Skeletal muscle tissue (tissue), 4 donors: ENCODE results near the gene SLC25A44. TPM values are rescaled to one million over a fixed set of nuclear protein-coding genes. Genes with fewer than 3 reads are reported as not detected.

Experiments used
- H3K27ac ChIP-seq: one replicate; pipeline ENCODE4 v1.7.0; 2013; ENCODE audit warnings: mild to moderate bottlenecking, low read depth, low read length, inconsistent platforms
- H3K27me3 ChIP-seq, 3 donors: one replicate each; pipeline ENCODE4 v1.7.0; 2013; ENCODE audit warnings: low read length in 3 of 3; ENCODE audit not compliant: control insufficient read depth in 3 of 3, insufficient read depth in 3 of 3
- H3K36me3 ChIP-seq, 3 donors: one replicate each; pipeline ENCODE4 v1.7.0; 2013; ENCODE audit warnings: low read length in 3 of 3; ENCODE audit not compliant: control insufficient read depth in 3 of 3, insufficient read depth in 3 of 3
- H3K4me1 ChIP-seq, 3 donors: one replicate each; pipeline ENCODE4 v1.7.0; 2013; ENCODE audit warnings: low read length in 3 of 3, mild to moderate bottlenecking in 3 of 3; ENCODE audit not compliant: control insufficient read depth in 3 of 3, insufficient read depth in 3 of 3
- H3K4me3 ChIP-seq, 3 donors: one replicate each; pipeline ENCODE4 v1.7.0; 2013; ENCODE audit warnings: low read length in 3 of 3
- H3K9ac ChIP-seq, 3 donors: one replicate each; pipeline ENCODE4 v1.7.0; 2013; ENCODE audit warnings: low read length in 3 of 3, mild to moderate bottlenecking in 3 of 3, moderate library complexity in 2 of 3, low read depth in 1 of 3
- H3K9me3 ChIP-seq, 3 donors: one replicate each; pipeline ENCODE4 v1.7.0; 2013; ENCODE audit warnings: low read length in 3 of 3; ENCODE audit not compliant: control insufficient read depth in 3 of 3
- total RNA-seq: library from RNA; depleted of rRNA; stranded (reverse); fragments of >200 nt; gene quantifications from one replicate; pipeline ENCODE4 v1.2.3, GENCODE V29; 2014
- donor health status: Osteomylitis.

Gene SLC25A44
- total RNA-seq, 1 donor from 2014 or later = 3.1 TPM

- Histone ChIP-seq H3K9me3 (no peaks in the 10 kb centered on the region), H3K4me1 (peaks cover 23 to 29% (median 29%) of the 10 kb centered on the region in 3 donors), H3K27me3 (no peaks in the 10 kb centered on the region), H3K9ac (peak overlapping the region in 1 of 3 donors; percentile 28), H3K27ac (no peak overlapping the region), H3K36me3 (peaks cover 8 to 34% (median 29%) of the 10 kb centered on the region in 3 donors), H3K4me3 (no peak overlapping the region)
Observed at GRCh38 chr1:156198831-156199349, 5.0 kb downstream of the SLC25A44 start.

- Histone ChIP-seq H3K27ac (no peak overlapping the region), H3K27me3 (no peaks in the 10 kb centered on the region), H3K4me3 (no peak overlapping the region), H3K9ac (no peak overlapping the region), H3K36me3 (peaks cover 8 to 34% (median 29%) of the 10 kb centered on the region in 3 donors), H3K9me3 (no peaks in the 10 kb centered on the region), H3K4me1 (peaks cover 14 to 21% (median 18%) of the 10 kb centered on the region in 3 donors)
Observed at GRCh38 chr1:156200044-156200443, 6.1 kb downstream of the SLC25A44 start.

DNA sequence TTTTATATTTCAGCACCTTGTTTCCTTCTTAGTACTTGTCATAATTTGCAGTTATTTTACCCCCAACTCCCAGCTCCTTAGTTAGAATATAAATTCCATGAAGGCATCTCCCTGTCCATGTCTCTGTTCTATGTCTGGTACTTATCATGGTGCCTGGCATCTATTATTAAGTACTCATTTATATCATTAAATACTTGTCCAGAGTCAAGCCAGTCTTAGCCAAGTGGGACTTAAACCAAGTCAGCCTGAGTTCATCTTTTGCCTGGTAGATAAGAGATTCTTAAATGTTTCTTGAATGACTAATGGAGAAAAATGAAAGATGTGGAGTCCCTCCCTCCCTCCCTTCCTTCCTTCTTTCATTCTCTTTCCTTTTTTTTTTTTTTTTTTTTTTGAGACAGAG, 9.4 kb downstream of the SLC25A44 start:
- Histone ChIP-seq H3K9me3 (no peaks in the 10 kb centered on the region), H3K9ac (no peak overlapping the region), H3K36me3 (peaks cover 21 to 35% (median 34%) of the 10 kb centered on the region in 3 donors), H3K27ac (no peak overlapping the region), H3K4me1 (peaks cover 0 to 6% (median 3%) of the 10 kb centered on the region in 3 donors), H3K27me3 (no peaks in the 10 kb centered on the region), H3K4me3 (no peak overlapping the region)

DNA sequence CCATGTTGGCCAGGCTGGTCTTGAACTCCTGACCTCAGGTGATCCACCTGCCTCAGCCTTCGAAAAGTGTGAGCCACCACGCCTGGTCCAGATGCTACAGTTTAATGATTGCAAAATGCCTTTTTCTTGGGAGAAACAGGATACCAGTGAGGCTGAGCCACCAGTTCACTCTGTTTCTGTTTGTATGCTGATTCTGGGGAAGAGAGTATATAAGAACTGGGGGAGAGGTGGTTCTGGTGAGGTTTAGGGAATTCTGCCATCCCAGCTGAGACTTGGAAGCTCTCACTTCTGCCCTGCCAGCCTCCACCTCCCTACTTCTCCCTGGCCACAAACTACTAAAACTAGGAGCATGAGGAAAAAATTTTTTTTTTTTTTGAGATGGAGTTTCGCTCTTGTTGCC, 10.8 kb downstream of the SLC25A44 start:
- Histone ChIP-seq H3K9ac (no peak overlapping the region), H3K36me3 (peaks cover 21 to 35% (median 31%) of the 10 kb centered on the region in 3 donors), H3K27me3 (no peaks in the 10 kb centered on the region), H3K9me3 (no peaks in the 10 kb centered on the region), H3K27ac (no peak overlapping the region), H3K4me1 (peaks cover 0 to 6% (median 0%) of the 10 kb centered on the region in 3 donors), H3K4me3 (no peak overlapping the region)

DNA sequence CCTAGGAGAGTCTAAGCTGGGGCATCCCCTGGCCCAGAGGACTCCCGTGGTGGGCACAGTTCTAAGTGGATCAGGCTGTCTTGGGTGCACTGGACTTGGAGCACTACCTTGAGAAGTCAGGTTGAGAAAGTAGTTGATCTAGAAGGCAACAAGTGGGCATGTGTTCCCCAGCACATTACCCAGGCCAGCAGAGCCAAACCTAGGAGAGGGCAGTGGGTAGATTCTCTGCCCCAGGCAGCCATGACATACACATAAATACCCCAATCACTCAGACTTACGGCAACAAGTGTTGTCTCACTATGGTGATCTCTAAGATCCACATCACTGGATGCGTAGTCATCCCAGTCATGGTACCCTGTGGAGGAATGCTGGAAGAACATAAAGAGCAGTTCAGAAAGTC, 17.3 kb downstream of the SLC25A44 start:
- Histone ChIP-seq H3K9me3 (no peaks in the 10 kb centered on the region), H3K9ac (no peak overlapping the region), H3K36me3 (peaks cover 24 to 30% (median 26%) of the 10 kb centered on the region in 3 donors), H3K27ac (no peak overlapping the region), H3K4me3 (no peak overlapping the region), H3K27me3 (no peaks in the 10 kb centered on the region), H3K4me1 (peaks cover 13 to 22% (median 15%) of the 10 kb centered on the region in 3 donors)

DNA sequence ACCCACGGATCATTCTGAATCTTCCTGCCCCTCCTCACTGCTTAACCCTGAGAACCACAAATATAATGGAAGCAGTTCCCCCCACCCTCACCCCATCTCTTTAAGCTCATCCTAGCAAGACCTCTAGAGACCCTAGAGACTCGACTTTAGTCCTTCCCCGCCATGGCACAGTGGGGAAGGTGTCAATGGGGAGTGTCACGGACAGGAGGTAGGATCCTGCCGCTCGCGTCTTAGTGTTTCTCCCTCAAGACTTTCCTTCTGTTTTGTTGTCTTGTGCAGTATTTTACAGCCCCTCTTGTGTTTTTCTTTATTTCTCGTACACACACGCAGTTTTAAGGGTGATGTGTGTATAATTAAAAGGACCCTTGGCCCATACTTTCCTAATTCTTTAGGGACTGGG, 18.2 kb downstream of the SLC25A44 start:
- Histone ChIP-seq H3K27me3 (no peaks in the 10 kb centered on the region), H3K36me3 (peaks cover 21 to 26% (median 24%) of the 10 kb centered on the region in 3 donors), H3K27ac (peak overlapping the region; percentile 96), H3K9me3 (no peaks in the 10 kb centered on the region), H3K4me1 (peaks cover 13 to 22% (median 15%) of the 10 kb centered on the region in 3 donors), H3K9ac (peak overlapping the region; percentile 92 to 99 (median 96)), H3K4me3 (peak overlapping the region; percentile 92 to 98 (median 96))

GRCh38 chr1:156212833-156213643, 19.1 kb downstream of the SLC25A44 start, which contains the start of gene PMF1:
Gene PMF1 (plus strand): TSS chr1:156213007. CDS start chr1:156213016, 9 bp downstream.
- Histone ChIP-seq H3K36me3 (peaks cover 17 to 21% (median 18%) of the 10 kb centered on the region in 3 donors), H3K27me3 (no peaks in the 10 kb centered on the region), H3K4me1 (peaks cover 19 to 30% (median 19%) of the 10 kb centered on the region in 3 donors), H3K4me3 (peak within 1 kb of the TSS; percentile 92 to 98 (median 96)), H3K9me3 (no peaks in the 10 kb centered on the region), H3K9ac (peak within 1 kb of the TSS; percentile 92 to 99 (median 96)), H3K27ac (peak within 1 kb of the TSS; percentile 96)

DNA sequence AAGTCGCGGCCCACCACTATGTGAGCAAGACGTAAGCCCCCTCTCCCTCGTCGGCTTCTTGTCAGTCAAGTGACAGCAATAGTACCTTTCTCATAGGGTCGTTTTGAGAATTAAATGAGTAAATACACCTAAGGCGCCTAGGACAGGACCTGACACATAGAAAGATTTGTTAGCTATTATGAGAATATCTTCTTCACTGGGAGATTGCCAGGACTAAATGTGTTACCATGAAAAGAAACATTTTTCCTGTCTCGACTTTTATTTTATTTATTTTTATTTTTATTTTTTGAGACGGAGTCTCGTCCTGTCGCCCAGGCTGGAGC, 19.7 kb downstream of the SLC25A44 start:
- peak overlapping the region; percentile 92 to 99 (median 96) for H3K9ac ChIP-seq
- peak overlapping the region; percentile 92 to 98 (median 96) for H3K4me3 ChIP-seq
- peaks cover 14 to 18% (median 18%) of the 10 kb centered on the region in 3 donors for H3K36me3 ChIP-seq
- peak overlapping the region; percentile 96 for H3K27ac ChIP-seq
- peaks cover 19 to 30% (median 19%) of the 10 kb centered on the region in 3 donors for H3K4me1 ChIP-seq
- no peaks in the 10 kb centered on the region for H3K9me3 ChIP-seq
- no peaks in the 10 kb centered on the region for H3K27me3 ChIP-seq

DNA sequence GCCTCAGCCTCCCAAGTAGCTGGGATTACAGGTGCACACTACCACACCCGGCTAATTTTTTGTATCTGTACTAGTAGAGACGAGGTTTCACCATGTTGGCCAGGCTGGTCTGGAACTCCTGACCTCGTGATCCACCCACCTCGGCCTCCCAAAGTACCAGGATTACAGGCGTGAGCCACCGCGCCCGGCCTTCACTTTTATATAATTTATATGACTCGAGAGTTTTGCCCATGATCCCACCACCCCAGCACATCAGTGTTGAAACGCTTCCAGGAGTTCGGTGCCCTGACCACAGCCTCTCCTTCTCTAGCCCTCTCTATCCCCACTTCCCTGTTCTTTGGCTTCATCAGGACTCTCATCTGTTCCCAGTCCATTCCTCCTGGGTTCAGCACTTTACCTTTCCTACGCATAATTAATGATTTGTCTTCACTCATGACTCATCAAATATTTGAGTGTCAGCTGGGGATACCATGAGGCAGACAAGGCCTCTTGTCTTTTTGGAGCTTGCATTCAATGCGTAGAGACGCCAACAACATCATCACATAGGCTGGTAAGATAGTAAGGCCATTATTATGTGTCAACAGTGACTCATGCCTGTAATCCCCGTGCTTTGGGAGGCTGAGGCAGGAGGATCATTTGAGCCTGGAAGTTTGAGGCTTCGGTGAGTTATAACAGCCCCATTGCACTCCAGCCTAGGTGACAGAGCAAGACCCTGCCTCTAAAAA, 20.3 kb downstream of the SLC25A44 start:
- Histone ChIP-seq H3K27ac (peak overlapping the region; percentile 96), H3K36me3 (peaks cover 14 to 18% (median 18%) of the 10 kb centered on the region in 3 donors), H3K9ac (peak overlapping the region; percentile 92 to 99 (median 96)), H3K4me3 (peak overlapping the region; percentile 92 to 98 (median 96)), H3K4me1 (peaks cover 19 to 30% (median 19%) of the 10 kb centered on the region in 3 donors), H3K9me3 (no peaks in the 10 kb centered on the region), H3K27me3 (no peaks in the 10 kb centered on the region)
